Measurements from ENCODE around the gene UGT3A2.

DNA sequence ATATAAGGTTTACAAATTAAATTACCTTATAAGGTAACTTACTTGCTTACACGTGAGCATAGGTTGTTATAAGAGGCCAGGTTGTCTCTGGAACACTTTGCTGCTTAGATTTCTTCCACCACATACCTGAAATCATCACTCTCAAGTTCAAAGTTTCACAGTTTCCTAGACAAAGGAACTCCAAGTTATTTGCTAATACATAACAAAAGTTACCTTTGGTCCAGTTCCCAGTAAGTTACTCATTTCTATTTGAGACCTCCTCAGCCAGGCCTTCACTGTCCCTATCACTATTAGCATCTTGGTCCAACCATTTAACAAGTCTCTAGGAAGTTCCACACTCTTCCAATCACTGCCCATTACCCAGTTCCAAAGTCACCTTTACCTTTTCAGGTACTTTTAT is 57.0 kb downstream of the UGT3A2 start:
- TF ChIP-seq, protein P1, sequence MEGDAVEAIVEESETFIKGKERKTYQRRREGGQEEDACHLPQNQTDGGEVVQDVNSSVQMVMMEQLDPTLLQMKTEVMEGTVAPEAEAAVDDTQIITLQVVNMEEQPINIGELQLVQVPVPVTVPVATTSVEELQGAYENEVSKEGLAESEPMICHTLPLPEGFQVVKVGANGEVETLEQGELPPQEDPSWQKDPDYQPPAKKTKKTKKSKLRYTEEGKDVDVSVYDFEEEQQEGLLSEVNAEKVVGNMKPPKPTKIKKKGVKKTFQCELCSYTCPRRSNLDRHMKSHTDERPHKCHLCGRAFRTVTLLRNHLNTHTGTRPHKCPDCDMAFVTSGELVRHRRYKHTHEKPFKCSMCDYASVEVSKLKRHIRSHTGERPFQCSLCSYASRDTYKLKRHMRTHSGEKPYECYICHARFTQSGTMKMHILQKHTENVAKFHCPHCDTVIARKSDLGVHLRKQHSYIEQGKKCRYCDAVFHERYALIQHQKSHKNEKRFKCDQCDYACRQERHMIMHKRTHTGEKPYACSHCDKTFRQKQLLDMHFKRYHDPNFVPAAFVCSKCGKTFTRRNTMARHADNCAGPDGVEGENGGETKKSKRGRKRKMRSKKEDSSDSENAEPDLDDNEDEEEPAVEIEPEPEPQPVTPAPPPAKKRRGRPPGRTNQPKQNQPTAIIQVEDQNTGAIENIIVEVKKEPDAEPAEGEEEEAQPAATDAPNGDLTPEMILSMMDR (IDR thresholded peaks at IDR 0.05), result no peak
- TF ChIP-seq POLR2A (IDR thresholded peaks at IDR 0.05), result no peak
